Measurements from ENCODE around the gene DPEP3. TPM values are rescaled to one million over a fixed set of nuclear protein-coding genes. Genes with fewer than 3 reads are reported as not detected.

The DPEP3 gene
- total RNA-seq, 1 experiment from 2014 or later: 1.6 TPM

- TF ChIP-seq ZNF416 (CRISPR knock-in tag; IDR thresholded peaks at IDR 0.05) (no peak), PREB (CRISPR knock-in tag; IDR thresholded peaks at IDR 0.05; ENCODE audit: borderline replicate concordance) (no peak), FOXK1 (CRISPR knock-in tag; IDR thresholded peaks at IDR 0.05) (no peak), FOXJ3 (CRISPR knock-in tag; IDR thresholded peaks at IDR 0.05; ENCODE audit: borderline replicate concordance) (no peak), JAZF1 (CRISPR knock-in tag; IDR thresholded peaks at IDR 0.05) (no peak), JUN (CRISPR knock-in tag; IDR thresholded peaks at IDR 0.05) (no peak), RORB (CRISPR knock-in tag; IDR thresholded peaks at IDR 0.05) (no peak)
- H3K4me1 Mint-ChIP-seq: peaks cover 25% of the 10 kb centered on the region
- CTCF ChIA-PET: interaction anchor here (1.3 kb wide), 1 partner anchor 79 kb away, joined by 4 read pairs; no protein-coding TSS in a partner anchor
- H3K36me3 Mint-ChIP-seq: peaks cover 52% of the 10 kb centered on the region
- POLR2A ChIA-PET: no interaction called here
- ATAC-seq (no peak), DNase-seq (ENCODE audit: low spot score) (no peak)
- no peak overlapping the region for H3K4me3 Mint-ChIP-seq
- no peaks in the 10 kb centered on the region for H3K9me3 Mint-ChIP-seq
- no peak overlapping the region for H3K27ac Mint-ChIP-seq
- no peaks in the 10 kb centered on the region for H3K27me3 Mint-ChIP-seq (ENCODE audit: low read depth)
These were observed 18.7 kb downstream of the DPEP3 start for GRCh38 chr16:67961551-67961957.

- Mint-ChIP-seq H3K27me3 (ENCODE audit: low read depth) (no peaks in the 10 kb centered on the region), H3K36me3 (peaks cover 57% of the 10 kb centered on the region), H3K4me3 (no peak overlapping the region), H3K4me1 (peaks cover 7% of the 10 kb centered on the region), H3K9me3 (no peaks in the 10 kb centered on the region), H3K27ac (no peak overlapping the region; the same call in 1 of the 2 replicates)
- no peak for DNase-seq (ENCODE audit: low spot score)
- no peak for ATAC-seq
- ChIA-PET POLR2A (no interaction called here), CTCF (interaction anchor here (0.5 to 1.2 kb wide), 3 partner anchors 53 to 641 kb away, joined by 3 read pairs; no protein-coding TSS in a partner anchor)
- TF ChIP-seq MLX (CRISPR knock-in tag; IDR thresholded peaks at IDR 0.05): no peak
- no peak for TF ChIP-seq NR1H2 (CRISPR knock-in tag; IDR thresholded peaks at IDR 0.05)
- no peak for TF ChIP-seq ZSCAN18 (CRISPR knock-in tag; IDR thresholded peaks at IDR 0.05)
- TF ChIP-seq ZNF263 (CRISPR knock-in tag; IDR thresholded peaks at IDR 0.05; ENCODE audit: low read depth): no peak
- no peak for TF ChIP-seq CREM (CRISPR knock-in tag; IDR thresholded peaks at IDR 0.05)
- TF ChIP-seq MAX (CRISPR knock-in tag; IDR thresholded peaks at IDR 0.05): no peak
- TF ChIP-seq OVOL2 (CRISPR knock-in tag; IDR thresholded peaks at IDR 0.05; ENCODE audit: borderline replicate concordance): no peak
- TF ChIP-seq JAZF1 (CRISPR knock-in tag; IDR thresholded peaks at IDR 0.05): no peak
- no peak for TF ChIP-seq MXD4 (CRISPR knock-in tag; IDR thresholded peaks at IDR 0.05; ENCODE audit: borderline replicate concordance)
- no peak for TF ChIP-seq SMAD3 (CRISPR knock-in tag; IDR thresholded peaks at IDR 0.05; ENCODE audit: borderline replicate concordance)
- TF ChIP-seq ESRRA (CRISPR knock-in tag; IDR thresholded peaks at IDR 0.05; ENCODE audit: borderline replicate concordance): no peak
- no peak for TF ChIP-seq NR2C2 (CRISPR knock-in tag; IDR thresholded peaks at IDR 0.05)
- TF ChIP-seq ZBTB21 (CRISPR knock-in tag; IDR thresholded peaks at IDR 0.05; ENCODE audit: borderline replicate concordance): no peak
- no peak for TF ChIP-seq ZNF121 (CRISPR knock-in tag; IDR thresholded peaks at IDR 0.05)
These were observed 20.6 kb downstream of the DPEP3 start for GRCh38 chr16:67959536-67960329.

GRCh38 chr16:67957622-67958021 lies 22.7 kb downstream of the DPEP3 start:
- H3K4me3 Mint-ChIP-seq: no peak overlapping the region
- ChIA-PET POLR2A (no interaction called here), CTCF (interaction anchor here (0.7 kb wide), 1 partner anchor 15 kb away, joined by 4 read pairs; no protein-coding TSS in a partner anchor)
- H3K4me1 Mint-ChIP-seq: no peaks in the 10 kb centered on the region
- no peak for ATAC-seq
- H3K27me3 Mint-ChIP-seq (ENCODE audit: low read depth): no peaks in the 10 kb centered on the region
- H3K36me3 Mint-ChIP-seq: peaks cover 65% of the 10 kb centered on the region
- DNase-seq (ENCODE audit: low spot score): no peak
- no peaks in the 10 kb centered on the region for H3K9me3 Mint-ChIP-seq
- no peak overlapping the region for H3K27ac Mint-ChIP-seq
- TF ChIP-seq NR1H2 (CRISPR knock-in tag; IDR thresholded peaks at IDR 0.05) (no peak), TEAD4 (CRISPR knock-in tag; IDR thresholded peaks at IDR 0.05) (no peak), ZNF281 (CRISPR knock-in tag; IDR thresholded peaks at IDR 0.05) (no peak), MXD4 (CRISPR knock-in tag; IDR thresholded peaks at IDR 0.05; ENCODE audit: borderline replicate concordance) (no peak), GRHL2 (CRISPR knock-in tag; IDR thresholded peaks at IDR 0.05; ENCODE audit: insufficient replicate concordance, severe bottlenecking) (no peak), MLX (CRISPR knock-in tag; IDR thresholded peaks at IDR 0.05) (no peak), ETV6 (CRISPR knock-in tag; IDR thresholded peaks at IDR 0.05) (no peak), ZNF121 (CRISPR knock-in tag; IDR thresholded peaks at IDR 0.05) (no peak), SOX15 (CRISPR knock-in tag; IDR thresholded peaks at IDR 0.05) (no peak), HMGA2 (CRISPR knock-in tag; IDR thresholded peaks at IDR 0.05) (no peak)

All from WTC11 (cell line).